ENCODE data around the gene PSKH1. TPM values are rescaled to one million over a fixed set of nuclear protein-coding genes. Genes with fewer than 3 reads are reported as not detected.

PSKH1 gene
- total RNA-seq, 1 donor from 2014 or later: 45.0 TPM

DNA sequence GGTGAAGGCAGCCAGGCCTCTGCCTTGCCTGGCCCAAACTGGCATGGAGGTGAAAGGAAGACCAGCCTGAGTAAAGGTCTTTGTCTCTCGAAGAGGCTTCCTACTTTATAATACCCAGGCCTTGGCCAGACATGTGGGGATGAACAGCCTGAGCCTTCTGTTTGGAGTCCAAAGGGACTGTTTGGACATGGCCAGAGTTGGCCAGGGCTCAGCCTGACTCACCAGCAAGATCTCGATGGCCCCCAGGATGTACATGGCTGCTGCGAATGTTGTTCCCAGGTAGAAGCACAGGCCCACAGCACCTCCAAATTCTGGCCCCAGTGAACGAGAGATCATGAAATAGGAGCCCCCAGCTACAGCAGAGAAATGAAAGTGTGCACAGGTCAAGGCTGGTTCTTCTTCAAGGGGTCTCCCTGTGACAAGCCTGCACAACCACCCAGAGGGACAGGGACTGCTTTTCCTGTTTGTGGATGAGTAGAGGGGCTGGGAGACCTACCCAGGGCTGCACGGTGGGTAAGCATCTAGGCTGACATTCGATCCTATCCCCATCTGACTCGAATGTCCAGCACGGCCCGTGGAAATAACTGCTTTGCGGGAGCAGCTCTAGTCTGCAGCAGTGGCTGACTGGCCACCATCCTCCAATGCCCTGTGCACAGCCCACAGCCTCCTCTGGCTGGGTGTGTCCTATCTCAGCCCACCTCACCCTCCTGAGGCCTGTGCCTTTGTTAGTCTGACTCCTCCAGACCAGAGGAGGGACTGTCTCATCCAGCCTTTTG, 61.6 kb downstream of the PSKH1 start:
- Mint-ChIP-seq H3K4me3 (ENCODE audit: low read depth) (no peak overlapping the region), H3K36me3 (ENCODE audit: insufficient read depth) (peaks cover 10% of the 10 kb centered on the region), H3K9me3 (ENCODE audit: low read depth) (no peaks in the 10 kb centered on the region), H3K27ac (peak overlapping the region; percentile 44), H3K4me1 (ENCODE audit: low read depth) (no peaks in the 10 kb centered on the region), H3K27me3 (no peaks in the 10 kb centered on the region)
- no peak for DNase-seq (ENCODE audit: low spot score, unreplicated experiment)
- TF ChIP-seq, protein P1, sequence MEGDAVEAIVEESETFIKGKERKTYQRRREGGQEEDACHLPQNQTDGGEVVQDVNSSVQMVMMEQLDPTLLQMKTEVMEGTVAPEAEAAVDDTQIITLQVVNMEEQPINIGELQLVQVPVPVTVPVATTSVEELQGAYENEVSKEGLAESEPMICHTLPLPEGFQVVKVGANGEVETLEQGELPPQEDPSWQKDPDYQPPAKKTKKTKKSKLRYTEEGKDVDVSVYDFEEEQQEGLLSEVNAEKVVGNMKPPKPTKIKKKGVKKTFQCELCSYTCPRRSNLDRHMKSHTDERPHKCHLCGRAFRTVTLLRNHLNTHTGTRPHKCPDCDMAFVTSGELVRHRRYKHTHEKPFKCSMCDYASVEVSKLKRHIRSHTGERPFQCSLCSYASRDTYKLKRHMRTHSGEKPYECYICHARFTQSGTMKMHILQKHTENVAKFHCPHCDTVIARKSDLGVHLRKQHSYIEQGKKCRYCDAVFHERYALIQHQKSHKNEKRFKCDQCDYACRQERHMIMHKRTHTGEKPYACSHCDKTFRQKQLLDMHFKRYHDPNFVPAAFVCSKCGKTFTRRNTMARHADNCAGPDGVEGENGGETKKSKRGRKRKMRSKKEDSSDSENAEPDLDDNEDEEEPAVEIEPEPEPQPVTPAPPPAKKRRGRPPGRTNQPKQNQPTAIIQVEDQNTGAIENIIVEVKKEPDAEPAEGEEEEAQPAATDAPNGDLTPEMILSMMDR (IDR thresholded peaks at IDR 0.05; ENCODE audit: unreplicated experiment): no peak

DNA sequence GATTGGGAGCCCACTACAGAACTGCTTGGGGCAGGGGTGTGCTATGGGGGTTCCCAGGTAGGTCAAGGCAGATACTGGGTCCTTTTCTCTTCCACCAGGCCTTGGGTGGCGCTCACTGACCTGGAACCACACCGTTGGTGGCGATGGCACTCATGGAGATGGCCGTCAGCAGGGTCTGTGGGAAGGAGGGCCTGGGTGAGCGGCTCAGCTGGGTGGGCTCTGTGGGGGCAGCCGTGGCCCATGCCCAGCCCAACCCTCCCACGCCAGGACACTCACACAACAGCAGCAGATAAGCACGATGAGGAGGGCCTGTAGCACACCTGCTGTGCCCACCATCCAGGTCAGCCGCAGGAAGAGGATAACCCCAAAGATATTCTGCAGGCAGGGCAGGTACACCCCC, 64.6 kb downstream of the PSKH1 start:
- Mint-ChIP-seq H3K27me3 (no peaks in the 10 kb centered on the region), H3K9me3 (ENCODE audit: low read depth) (no peaks in the 10 kb centered on the region), H3K4me1 (ENCODE audit: low read depth) (no peaks in the 10 kb centered on the region), H3K27ac (no peak overlapping the region), H3K4me3 (ENCODE audit: low read depth) (no peak overlapping the region), H3K36me3 (ENCODE audit: insufficient read depth) (peaks cover 14% of the 10 kb centered on the region)
- TF ChIP-seq, protein P1 (IDR thresholded peaks at IDR 0.05; ENCODE audit: unreplicated experiment): no peak
- no peak for DNase-seq (ENCODE audit: low spot score, unreplicated experiment)

DNA sequence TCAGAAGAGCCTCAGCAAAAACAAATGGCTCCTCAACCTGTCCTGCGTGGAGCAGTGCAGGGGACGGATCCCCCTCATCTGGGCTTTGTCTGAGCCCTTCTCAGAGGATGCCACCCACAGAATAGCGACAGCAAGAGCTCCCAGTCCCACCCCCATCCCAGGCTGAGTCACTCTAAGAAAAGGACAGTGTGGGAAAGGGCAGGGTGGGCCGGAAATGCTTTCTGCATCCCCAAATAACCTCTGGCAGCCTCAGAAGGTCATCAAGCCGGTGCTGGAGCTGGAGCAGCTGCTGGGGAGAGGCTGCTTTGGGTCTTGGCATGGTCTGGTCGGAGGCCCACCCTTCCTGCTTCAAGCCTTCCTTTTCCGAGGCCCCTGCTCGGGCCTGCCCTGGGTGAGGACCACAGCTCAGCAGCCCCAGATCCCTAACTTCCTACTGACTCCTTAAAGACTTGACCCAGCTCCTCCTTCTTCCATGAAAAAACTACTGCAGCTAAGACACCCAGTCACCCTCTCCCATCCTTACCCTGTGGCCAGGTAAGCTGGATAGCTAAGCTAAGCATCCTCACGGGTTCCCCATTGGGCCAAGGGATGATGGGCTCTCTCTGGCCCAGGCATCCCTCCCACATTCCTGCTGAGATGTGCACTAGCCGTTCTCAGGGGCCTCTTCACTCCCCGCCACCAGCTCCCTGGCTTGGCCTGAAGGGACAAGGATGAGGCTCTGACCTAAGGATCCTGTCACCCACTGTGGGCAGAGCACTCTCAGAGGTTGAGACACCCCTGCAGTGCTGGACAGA, 66.7 kb downstream of the PSKH1 start:
- DNase-seq (ENCODE audit: low spot score, unreplicated experiment): no peak
- Mint-ChIP-seq H3K27me3 (no peaks in the 10 kb centered on the region), H3K4me1 (ENCODE audit: low read depth) (no peaks in the 10 kb centered on the region), H3K27ac (no peak overlapping the region), H3K4me3 (ENCODE audit: low read depth) (no peak overlapping the region), H3K9me3 (ENCODE audit: low read depth) (no peaks in the 10 kb centered on the region), H3K36me3 (ENCODE audit: insufficient read depth) (peaks cover 15% of the 10 kb centered on the region)
- TF ChIP-seq, protein P1 (IDR thresholded peaks at IDR 0.05; ENCODE audit: unreplicated experiment): no peak

DNA sequence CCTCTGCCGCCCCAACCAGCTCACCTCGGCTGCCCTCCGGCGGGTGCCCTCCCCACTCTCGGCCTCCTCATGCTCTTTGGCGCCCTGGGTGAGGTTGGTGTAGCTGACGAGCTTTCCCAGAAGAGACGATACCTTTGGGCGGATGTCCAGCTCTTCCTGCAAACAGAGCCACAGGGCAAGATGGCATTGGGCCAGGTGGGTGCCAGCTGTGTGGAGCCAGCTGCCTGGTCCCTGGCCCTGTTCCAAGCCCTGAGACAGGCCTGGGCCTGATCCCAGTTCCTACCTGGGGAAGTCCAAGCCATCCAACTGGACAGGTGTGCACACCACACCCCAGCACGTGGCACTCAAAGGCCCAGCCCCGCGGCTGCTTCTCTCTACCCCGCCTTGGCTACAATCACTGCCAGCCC, 68.5 kb downstream of the PSKH1 start:
- peaks cover 12% of the 10 kb centered on the region for H3K4me1 Mint-ChIP-seq (ENCODE audit: low read depth)
- no peak overlapping the region for H3K27ac Mint-ChIP-seq
- peaks cover 15% of the 10 kb centered on the region for H3K36me3 Mint-ChIP-seq (ENCODE audit: insufficient read depth)
- DNase-seq (ENCODE audit: low spot score, unreplicated experiment): no peak
- no peak overlapping the region for H3K4me3 Mint-ChIP-seq (ENCODE audit: low read depth)
- no peaks in the 10 kb centered on the region for H3K9me3 Mint-ChIP-seq (ENCODE audit: low read depth)
- TF ChIP-seq, protein P1 (IDR thresholded peaks at IDR 0.05; ENCODE audit: unreplicated experiment): no peak
- H3K27me3 Mint-ChIP-seq: no peaks in the 10 kb centered on the region

DNA sequence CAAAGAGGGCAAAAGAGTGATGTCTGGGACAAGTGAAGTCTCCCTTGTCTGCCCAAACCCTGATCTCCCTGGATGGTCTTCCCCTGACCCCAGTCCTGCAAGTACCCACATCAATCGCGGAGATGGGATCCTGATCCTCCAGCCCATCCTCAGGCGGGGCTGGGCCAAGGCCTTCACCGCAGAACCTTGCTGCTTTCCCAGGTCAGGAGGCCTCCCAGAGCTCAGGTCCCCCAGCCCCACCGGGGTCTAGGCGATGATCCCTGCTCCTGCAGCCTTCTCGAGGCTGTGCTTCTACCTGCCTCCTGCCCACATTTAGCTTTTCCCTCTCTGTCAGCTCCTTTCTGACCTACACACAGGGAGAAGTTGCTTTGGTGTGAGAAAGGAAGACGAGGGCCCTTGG, 69.1 kb downstream of the PSKH1 start:
- TF ChIP-seq, protein P1 (IDR thresholded peaks at IDR 0.05; ENCODE audit: unreplicated experiment): no peak
- H3K4me3 Mint-ChIP-seq (ENCODE audit: low read depth): no peak overlapping the region
- no peaks in the 10 kb centered on the region for H3K27me3 Mint-ChIP-seq
- peaks cover 15% of the 10 kb centered on the region for H3K36me3 Mint-ChIP-seq (ENCODE audit: insufficient read depth)
- H3K27ac Mint-ChIP-seq: peak overlapping the region; percentile 33
- DNase-seq (ENCODE audit: low spot score, unreplicated experiment): no peak
- peaks cover 18% of the 10 kb centered on the region for H3K4me1 Mint-ChIP-seq (ENCODE audit: low read depth)
- H3K9me3 Mint-ChIP-seq (ENCODE audit: low read depth): no peaks in the 10 kb centered on the region
